ENCODE measurements around the gene PLEKHA5.
"Not testable (repeated sequence)": the region's sequence is repeated elsewhere in the genome, so short reads cannot be mapped to it uniquely, and the experiment has no call there.

Gene PLEKHA5

GRCh38 chr12:19369691-19370148 is 240.2 kb downstream of the PLEKHA5 start:
- no peak for DNase-seq

GRCh38 chr12:19373586-19373985 is 244.1 kb downstream of the PLEKHA5 start:
- DNase-seq = no peak

GRCh38 chr12:19375888-19376287 is 246.4 kb downstream of the PLEKHA5 start:
- no peak for DNase-seq

GRCh38 chr12:19376691-19377090 is 247.2 kb downstream of the PLEKHA5 start:
- no peak for DNase-seq

GRCh38 chr12:19382111-19382526 is 252.6 kb downstream of the PLEKHA5 start:
- peak; percentile 8 for DNase-seq

- DNase-seq = no peak
Measured at GRCh38 chr12:19382563-19382962, 253.0 kb downstream of the PLEKHA5 start.

GRCh38 chr12:19387161-19387560 is 257.6 kb downstream of the PLEKHA5 start:
- no peak for DNase-seq

GRCh38 chr12:19388131-19388549 is 258.6 kb downstream of the PLEKHA5 start:
- no peak for DNase-seq

- DNase-seq = no peak
Measured at GRCh38 chr12:19390051-19390598, 260.6 kb downstream of the PLEKHA5 start.

- not testable (repeated sequence) for DNase-seq
Measured at GRCh38 chr12:19392644-19393043, 263.1 kb downstream of the PLEKHA5 start.

GRCh38 chr12:19394385-19394784 is 264.9 kb downstream of the PLEKHA5 start:
- no peak for DNase-seq

- no peak for DNase-seq
Measured at GRCh38 chr12:19397534-19397933, 268.0 kb downstream of the PLEKHA5 start.

GRCh38 chr12:19398376-19399363 is 269.1 kb downstream of the PLEKHA5 start:
- DNase-seq = no peak

- DNase-seq = not testable (repeated sequence)
Measured at GRCh38 chr12:19400649-19401285, 271.2 kb downstream of the PLEKHA5 start.

GRCh38 chr12:19402211-19402610 is 272.7 kb downstream of the PLEKHA5 start:
- DNase-seq = no peak

GRCh38 chr12:19402743-19403431 is 273.4 kb downstream of the PLEKHA5 start:
- no peak for DNase-seq

- peak; percentile 35 for DNase-seq
Measured at GRCh38 chr12:19404242-19404880, 274.8 kb downstream of the PLEKHA5 start.

- DNase-seq = no peak
Measured at GRCh38 chr12:19409376-19409775, 279.8 kb downstream of the PLEKHA5 start.

- no peak for DNase-seq
Measured at GRCh38 chr12:19410211-19410610, 280.7 kb downstream of the PLEKHA5 start.

GRCh38 chr12:19410629-19411185 is 281.2 kb downstream of the PLEKHA5 start:
- no peak for DNase-seq

GRCh38 chr12:19411234-19412204 is 282.0 kb downstream of the PLEKHA5 start:
- DNase-seq = no peak

All from CD4-positive, alpha-beta T cell treated with Interleukin-12 subunit alpha and Interleukin-12 subunit beta, for 1 hour (primary cell).